SW 1271 (cell line): ENCODE data around the gene FOXP4.

Experiments
- DNase-seq, 2 experiments: peaks; one replicate each; lab custom pipeline; 2025; lab: John Stamatoyannopoulos, UW

The FOXP4 gene

GRCh38 chr6:41583565-41583964 lies 37.4 kb downstream of the FOXP4 start:
- no peak for DNase-seq

GRCh38 chr6:41584205-41584604 lies 38.0 kb downstream of the FOXP4 start:
- DNase-seq, result no peak

- DNase-seq, result no peak
Observed at GRCh38 chr6:41584668-41585205, 38.6 kb downstream of the FOXP4 start.

- DNase-seq, result no peak
Observed at GRCh38 chr6:41585605-41586004, 39.4 kb downstream of the FOXP4 start.

GRCh38 chr6:41586252-41587007 lies 40.2 kb downstream of the FOXP4 start:
- no peak for DNase-seq

- DNase-seq, result no peak
Observed at GRCh38 chr6:41587131-41587879, 41.1 kb downstream of the FOXP4 start.

- DNase-seq, result no peak
Observed at GRCh38 chr6:41588111-41588510, 41.9 kb downstream of the FOXP4 start.

- DNase-seq, result no peak
Observed at GRCh38 chr6:41589223-41589622, 43.0 kb downstream of the FOXP4 start.

GRCh38 chr6:41589636-41590622 lies 43.7 kb downstream of the FOXP4 start:
- DNase-seq, result no peak

GRCh38 chr6:41591122-41591521 lies 44.9 kb downstream of the FOXP4 start:
- no peak for DNase-seq

- peak; percentile 25 to 46 for DNase-seq
Observed at GRCh38 chr6:41591859-41592502, 45.8 kb downstream of the FOXP4 start.

GRCh38 chr6:41593406-41593805 lies 47.2 kb downstream of the FOXP4 start:
- DNase-seq, result no peak

- no peak for DNase-seq
Observed at GRCh38 chr6:41593839-41594238, 47.7 kb downstream of the FOXP4 start.

- no peak for DNase-seq
Observed at GRCh38 chr6:41594326-41594725, 48.1 kb downstream of the FOXP4 start.

GRCh38 chr6:41594766-41595165 lies 48.6 kb downstream of the FOXP4 start:
- no peak for DNase-seq

- no peak for DNase-seq
Observed at GRCh38 chr6:41595166-41595565, 49.0 kb downstream of the FOXP4 start.

GRCh38 chr6:41596096-41596685 lies 50.0 kb downstream of the FOXP4 start:
- DNase-seq, result no peak

GRCh38 chr6:41596807-41597206 lies 50.6 kb downstream of the FOXP4 start:
- DNase-seq, result no peak

GRCh38 chr6:41597246-41598000 lies 51.2 kb downstream of the FOXP4 start:
- DNase-seq, result no peak

GRCh38 chr6:41598670-41599014 lies 52.5 kb downstream of the FOXP4 start:
- DNase-seq, result no peak
